Measurements from ENCODE around the gene KCND3. TPM values are rescaled to one million over a fixed set of nuclear protein-coding genes. Genes with fewer than 3 reads are reported as not detected.

Gene KCND3
- total and polyA plus RNA-seq, 2 donors (not counting 3 experiments of a cell fraction or from before 2014, with no cell fraction given): 0.03 TPM; not detected in 1

DNA sequence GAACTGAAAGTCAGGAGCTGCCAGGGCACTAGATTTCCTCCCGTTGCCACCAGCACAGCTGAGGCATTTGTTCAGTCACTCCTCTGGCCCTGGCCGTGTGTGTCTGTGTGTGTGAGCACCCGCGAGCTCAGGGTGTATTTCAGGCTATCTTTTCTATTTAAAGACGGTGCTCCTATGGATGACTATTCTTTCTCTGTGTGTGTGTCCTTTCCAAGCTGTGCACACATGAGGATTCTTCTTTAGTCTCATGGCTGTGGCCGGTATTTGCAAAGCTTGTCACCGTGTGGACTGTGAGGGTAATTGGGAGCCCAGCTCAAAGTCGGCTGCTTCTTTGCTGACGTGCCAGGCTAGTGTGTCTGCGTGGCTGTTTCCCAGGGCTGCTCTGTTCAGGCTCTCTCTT is 3.0 kb upstream of the KCND3 start:
- no peaks in the 10 kb centered on the region for H3K36me3 ChIP-seq (ENCODE audit: control insufficient read depth in 2 of 2, extremely low read depth in 1 of 2, insufficient read depth in 2 of 2, low read length in 2 of 2)
- ChIA-PET POLR2A (no interaction called here), CTCF (interaction anchor here (0.7 to 1.9 kb wide), 4 partner anchors 16 to 344 kb away, joined by 3 to 4 read pairs (median 3); no protein-coding TSS in a partner anchor)
- dilution Hi-C loops (cut with MboI; ENCODE audit: extremely low pct_ligation_motif_present, low sequenced_read_pairs) (no loop called here), intact Hi-C loops (cut with micrococcal nuclease) (no loop called here)
- H3K9me3 ChIP-seq (replicated peaks; ENCODE audit: control insufficient read depth, insufficient read depth, low read length): no peaks in the 10 kb centered on the region
- FAIRE-seq (no peak), DNase-seq (ENCODE audit: low read depth, low spot score) (no peak)
- no peaks in the 10 kb centered on the region for H3K9me1 ChIP-seq (replicated peaks; ENCODE audit: control insufficient read depth, extremely low read depth, insufficient read depth, low read length)
- H4K20me1 ChIP-seq (replicated peaks; ENCODE audit: control insufficient read depth, extremely low read depth, insufficient read depth, low read length): no peaks in the 10 kb centered on the region
- H3K27me3 ChIP-seq (ENCODE audit: control insufficient read depth in 2 of 2, insufficient read depth in 2 of 2, low read length in 2 of 2): peaks cover 41 to 44% of the 10 kb centered on the region in 2 experiments
- TF ChIP-seq JUN (IDR thresholded peaks at IDR 0.05; ENCODE audit: borderline replicate concordance, insufficient read depth, insufficient read length, low read depth) (no peak), EZH2 (IDR thresholded peaks at IDR 0.05; ENCODE audit: borderline replicate concordance, low read depth, low read length, severe bottlenecking) (no peak), POLR2AphosphoS5 (IDR thresholded peaks at IDR 0.05; ENCODE audit: insufficient read depth, low read depth, low read length) (no peak)
- TF ChIP-seq, protein P1, sequence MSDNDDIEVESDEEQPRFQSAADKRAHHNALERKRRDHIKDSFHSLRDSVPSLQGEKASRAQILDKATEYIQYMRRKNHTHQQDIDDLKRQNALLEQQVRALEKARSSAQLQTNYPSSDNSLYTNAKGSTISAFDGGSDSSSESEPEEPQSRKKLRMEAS (IDR thresholded peaks at IDR 0.05; ENCODE audit: insufficient read depth, insufficient read length): no peak
- no TSS peak for BruUV-seq (replicated peaks)
- H2AFZ ChIP-seq (ENCODE audit: low read depth, low read length): no peak overlapping the region
- H3K27ac ChIP-seq (ENCODE audit: insufficient read depth, low read depth, low read length): no peak overlapping the region
- no peaks in the 10 kb centered on the region for H3K79me2 ChIP-seq (ENCODE audit: control insufficient read depth, insufficient read depth, low read length)
- H3K9ac ChIP-seq (replicated peaks; ENCODE audit: extremely low read depth, insufficient read depth, low read length): no peak overlapping the region
- H3K4me3 ChIP-seq (replicated peaks in 1 of 3; ENCODE audit: insufficient read depth in 1 of 3, low read depth in 1 of 3, low read length in 3 of 3): no peak overlapping the region
- H3K4me2 ChIP-seq (ENCODE audit: insufficient read depth, low read length): no peak overlapping the region
- H3K4me1 ChIP-seq (ENCODE audit: control insufficient read depth, extremely low read depth, insufficient read depth, low read length): no peaks in the 10 kb centered on the region

DNA sequence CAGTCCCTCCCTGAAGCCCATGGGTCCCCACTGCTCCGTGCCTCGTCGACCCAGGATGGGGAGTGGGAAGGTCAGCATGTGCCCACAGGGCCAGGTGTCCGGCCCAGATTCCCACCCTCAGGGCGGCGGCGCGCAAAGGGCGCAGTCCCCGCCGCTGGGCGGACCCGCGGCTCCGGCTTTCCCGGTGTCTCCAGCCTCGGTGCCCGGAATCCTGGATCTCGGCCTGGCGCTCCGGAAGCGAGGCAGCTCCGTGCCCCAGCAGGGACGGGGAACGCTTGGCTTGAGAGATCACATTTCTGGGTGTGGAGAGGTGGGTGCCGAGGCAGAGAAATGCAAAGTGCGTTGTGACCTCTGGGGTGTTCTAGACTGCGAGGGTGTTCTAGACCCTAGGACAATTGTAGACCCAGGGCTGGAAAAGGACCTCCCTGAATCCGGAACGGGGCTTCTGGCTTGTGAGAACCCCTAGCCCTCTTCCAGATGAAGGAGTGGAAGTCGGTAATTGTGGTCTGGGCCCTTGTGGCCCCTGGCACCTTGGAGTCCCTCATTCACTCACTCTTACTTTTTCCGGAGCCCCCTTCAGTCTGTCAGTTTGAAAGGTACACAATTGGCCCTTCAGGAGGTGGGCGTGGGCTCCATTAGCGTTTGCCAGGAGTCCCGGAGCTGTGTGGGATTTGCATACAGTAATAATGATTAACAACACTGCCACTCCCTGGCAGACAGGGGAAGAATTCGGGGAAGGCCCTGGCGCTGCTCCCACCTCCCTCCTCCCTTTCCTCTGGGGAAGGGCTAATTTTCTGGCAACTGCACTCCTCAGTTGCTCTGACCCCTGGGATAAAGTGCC is 1.6 kb upstream of the KCND3 start:
- ChIA-PET CTCF (no interaction called here), POLR2A (no interaction called here)
- Histone ChIP-seq H3K9me1 (replicated peaks; ENCODE audit: control insufficient read depth, extremely low read depth, insufficient read depth, low read length) (no peaks in the 10 kb centered on the region), H3K9ac (replicated peaks; ENCODE audit: extremely low read depth, insufficient read depth, low read length) (no peak overlapping the region), H2AFZ (ENCODE audit: low read depth, low read length) (no peak overlapping the region), H3K27ac (ENCODE audit: insufficient read depth, low read depth, low read length) (no peak overlapping the region), H3K27me3 (ENCODE audit: control insufficient read depth in 2 of 2, insufficient read depth in 2 of 2, low read length in 2 of 2) (peaks cover 43 to 48% of the 10 kb centered on the region in 2 experiments), H4K20me1 (replicated peaks; ENCODE audit: control insufficient read depth, extremely low read depth, insufficient read depth, low read length) (no peaks in the 10 kb centered on the region), H3K4me2 (ENCODE audit: insufficient read depth, low read length) (no peak overlapping the region), H3K4me1 (ENCODE audit: control insufficient read depth, extremely low read depth, insufficient read depth, low read length) (no peaks in the 10 kb centered on the region), H3K4me3 (replicated peaks in 1 of 3; ENCODE audit: insufficient read depth in 1 of 3, low read depth in 1 of 3, low read length in 3 of 3) (no peak overlapping the region), H3K36me3 (ENCODE audit: control insufficient read depth in 2 of 2, extremely low read depth in 1 of 2, insufficient read depth in 2 of 2, low read length in 2 of 2) (no peaks in the 10 kb centered on the region), H3K9me3 (replicated peaks; ENCODE audit: control insufficient read depth, insufficient read depth, low read length) (no peaks in the 10 kb centered on the region), H3K79me2 (ENCODE audit: control insufficient read depth, insufficient read depth, low read length) (no peaks in the 10 kb centered on the region)
- FAIRE-seq (no peak), DNase-seq (ENCODE audit: low read depth, low spot score) (peak; percentile 5)
- TF ChIP-seq FOS (IDR thresholded peaks at IDR 0.05; ENCODE audit: borderline replicate concordance, insufficient read depth, low read length) (no peak), JUN (IDR thresholded peaks at IDR 0.05; ENCODE audit: borderline replicate concordance, insufficient read depth, insufficient read length, low read depth) (no peak), POLR2AphosphoS5 (IDR thresholded peaks at IDR 0.05; ENCODE audit: insufficient read depth, low read depth, low read length) (no peak), MYC (IDR thresholded peaks at IDR 0.05; ENCODE audit: low read depth, low read length) (no peak), EZH2 (IDR thresholded peaks at IDR 0.05; ENCODE audit: borderline replicate concordance, low read depth, low read length, severe bottlenecking) (no peak), POLR2A (IDR thresholded peaks at IDR 0.05; ENCODE audit: low read depth, low read length) (no peak), GATA2 (IDR thresholded peaks at IDR 0.05; ENCODE audit: insufficient read depth, insufficient read length, low read depth, low read length) (no peak)
- TF ChIP-seq, protein P1 (IDR thresholded peaks at IDR 0.05; ENCODE audit: insufficient read depth, insufficient read length): no peak
- TF ChIP-seq, protein P2, sequence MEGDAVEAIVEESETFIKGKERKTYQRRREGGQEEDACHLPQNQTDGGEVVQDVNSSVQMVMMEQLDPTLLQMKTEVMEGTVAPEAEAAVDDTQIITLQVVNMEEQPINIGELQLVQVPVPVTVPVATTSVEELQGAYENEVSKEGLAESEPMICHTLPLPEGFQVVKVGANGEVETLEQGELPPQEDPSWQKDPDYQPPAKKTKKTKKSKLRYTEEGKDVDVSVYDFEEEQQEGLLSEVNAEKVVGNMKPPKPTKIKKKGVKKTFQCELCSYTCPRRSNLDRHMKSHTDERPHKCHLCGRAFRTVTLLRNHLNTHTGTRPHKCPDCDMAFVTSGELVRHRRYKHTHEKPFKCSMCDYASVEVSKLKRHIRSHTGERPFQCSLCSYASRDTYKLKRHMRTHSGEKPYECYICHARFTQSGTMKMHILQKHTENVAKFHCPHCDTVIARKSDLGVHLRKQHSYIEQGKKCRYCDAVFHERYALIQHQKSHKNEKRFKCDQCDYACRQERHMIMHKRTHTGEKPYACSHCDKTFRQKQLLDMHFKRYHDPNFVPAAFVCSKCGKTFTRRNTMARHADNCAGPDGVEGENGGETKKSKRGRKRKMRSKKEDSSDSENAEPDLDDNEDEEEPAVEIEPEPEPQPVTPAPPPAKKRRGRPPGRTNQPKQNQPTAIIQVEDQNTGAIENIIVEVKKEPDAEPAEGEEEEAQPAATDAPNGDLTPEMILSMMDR (IDR thresholded peaks at IDR 0.05; ENCODE audit: extremely low read depth in 1 of 2, insufficient read depth in 1 of 2, low read depth in 1 of 2, low read length in 2 of 2): no peak
- dilution Hi-C loops (cut with MboI; ENCODE audit: extremely low pct_ligation_motif_present, low sequenced_read_pairs) (no loop called here), intact Hi-C loops (cut with micrococcal nuclease) (no loop called here)
- no TSS peak for BruUV-seq (replicated peaks)

Measured in endothelial cell of umbilical vein (primary cell).